DMS153 treated with DMSO at 0.1 percent for 48 hours (cell line): ENCODE data around the gene RCC2.

Experiments used
- DNase-seq: peaks from one replicate; lab custom pipeline; 2025; ENCODE audit not compliant: unreplicated experiment; lab: John Stamatoyannopoulos, UW

RCC2 gene

DNA sequence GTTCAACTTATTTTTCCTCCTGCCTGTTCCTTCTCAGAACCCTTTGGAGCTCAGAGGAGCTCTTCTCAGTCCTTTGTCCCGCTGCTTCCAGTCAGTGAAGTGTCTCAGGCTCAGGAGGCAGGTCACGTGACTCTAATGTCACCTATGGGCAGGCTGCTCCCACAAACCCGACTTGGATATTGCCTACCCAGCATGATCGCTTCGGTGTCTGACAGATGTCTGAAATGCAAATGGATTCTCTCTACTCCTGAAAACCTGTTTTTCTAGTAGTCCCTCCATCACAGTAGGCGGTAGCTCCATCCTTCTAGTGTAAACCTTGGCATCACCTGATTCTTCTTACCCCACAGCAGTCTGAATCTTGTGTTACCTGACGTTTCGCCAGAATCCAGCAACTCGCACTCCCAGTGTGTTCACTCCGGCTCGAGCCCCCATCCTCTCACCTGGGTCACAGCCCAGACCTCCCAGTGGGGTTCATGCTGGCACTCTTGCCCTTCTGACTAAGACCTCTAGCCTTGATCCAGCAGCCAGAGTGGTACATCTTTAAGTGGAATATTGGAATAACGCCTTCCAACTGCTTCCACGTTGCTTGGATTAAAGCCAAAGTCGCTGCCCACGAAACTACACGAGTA, 62.0 kb downstream of the RCC2 start:
- peak; percentile 33 for DNase-seq

DNA sequence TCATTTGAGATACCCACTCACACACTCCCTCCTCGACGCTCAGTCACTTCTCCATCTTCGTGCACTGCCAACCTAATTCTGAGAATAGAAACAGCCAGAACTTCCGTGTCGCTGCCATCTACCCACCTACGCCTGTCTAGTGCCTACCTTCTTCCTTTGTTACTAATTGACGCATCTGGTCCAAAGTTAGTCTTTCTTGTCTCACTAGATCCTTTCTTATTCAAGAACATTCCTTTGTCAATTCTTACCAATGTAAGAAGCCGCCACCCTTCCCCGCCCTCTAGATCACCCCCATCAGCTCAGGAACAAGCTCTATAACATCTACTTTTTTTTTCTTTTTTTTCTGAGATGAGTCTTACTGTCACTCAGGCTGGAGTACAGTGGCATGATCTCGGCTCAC, 63.8 kb downstream of the RCC2 start:
- no peak for DNase-seq

DNA sequence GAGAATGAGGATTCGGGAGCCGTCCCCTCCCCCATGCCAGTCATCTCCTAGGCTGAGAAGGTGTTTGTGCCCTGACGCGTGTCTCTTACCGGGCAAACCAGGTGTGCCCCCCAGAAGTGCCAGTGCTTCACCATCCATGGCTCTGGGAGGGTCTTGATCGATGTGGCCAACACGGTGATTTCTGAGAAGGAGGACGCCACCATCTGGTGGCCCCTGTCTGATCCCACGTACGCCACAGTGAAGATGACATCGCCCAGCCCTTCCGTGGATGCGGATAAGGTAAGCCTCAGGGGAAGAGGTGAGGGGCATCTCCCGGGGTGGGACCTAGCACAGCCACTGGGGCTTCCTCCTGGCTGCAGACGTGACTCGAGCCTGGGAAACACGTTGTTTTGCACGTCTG, 66.5 kb downstream of the RCC2 start:
- no peak for DNase-seq

DNA sequence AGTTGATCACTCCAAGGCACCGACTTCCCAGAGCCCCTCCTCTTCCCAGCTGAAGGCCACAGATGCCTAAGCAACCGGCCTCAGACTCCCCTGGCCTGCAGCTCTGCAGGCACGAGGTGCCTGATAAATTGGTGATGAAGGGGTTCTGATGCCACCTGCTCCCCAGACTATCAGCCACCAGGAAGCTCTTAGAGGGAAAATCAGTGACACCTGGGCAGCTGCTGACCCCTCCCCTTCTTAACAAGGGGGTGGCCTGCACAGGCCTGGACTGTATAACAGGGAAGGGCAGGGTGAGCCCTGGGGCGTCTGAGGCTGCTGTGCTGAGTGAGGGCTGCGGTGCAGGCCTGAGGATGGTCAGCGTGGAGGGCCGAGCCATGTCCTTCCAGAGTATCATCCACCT, 67.6 kb downstream of the RCC2 start, which contains the start of gene PADI6:
PADI6 (plus strand) TSS at position 301 of the 400 bp plus-strand sequence; CDS start at position 351, 50 bp downstream.
- DNase-seq: no peak

DNA sequence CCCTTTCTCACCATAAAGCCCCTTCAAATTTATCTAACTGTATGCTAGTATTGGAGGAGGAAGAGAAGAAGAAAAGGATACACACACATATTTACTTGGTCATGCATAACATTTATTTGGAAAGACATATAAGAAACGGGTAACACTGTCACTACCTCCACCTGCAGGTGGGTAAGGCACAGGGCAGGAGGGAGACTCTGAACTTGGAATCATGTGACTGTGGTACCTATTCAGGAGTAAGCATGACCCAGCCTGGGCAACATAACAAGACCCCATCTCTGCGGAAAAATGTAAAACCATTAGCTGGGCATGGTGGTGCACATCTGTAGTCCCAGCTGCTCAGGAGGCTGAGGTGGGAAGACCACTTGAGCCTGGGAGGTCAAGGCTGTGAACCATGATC, 68.9 kb downstream of the RCC2 start:
- DNase-seq: no peak

DNA sequence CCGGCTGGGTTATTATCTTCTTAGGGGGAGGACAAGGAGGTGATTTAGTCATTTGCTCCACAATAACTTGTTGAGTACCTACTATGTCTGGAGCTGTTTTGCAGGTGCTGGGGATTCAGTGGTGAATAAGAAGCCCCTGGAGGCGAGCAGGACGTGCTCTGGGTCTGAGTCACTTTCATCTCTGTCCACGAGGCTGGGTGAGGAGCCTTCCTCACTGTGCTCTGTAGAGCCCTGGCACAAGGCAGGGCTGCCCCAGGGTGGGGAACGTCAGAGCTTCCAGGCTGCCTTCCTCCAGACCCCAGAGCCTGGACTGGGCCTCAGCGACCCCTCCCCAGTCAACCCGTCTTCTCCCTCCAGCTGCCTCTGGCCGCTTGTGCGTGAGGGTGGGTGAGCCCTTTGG, 70.0 kb downstream of the RCC2 start:
- no peak for DNase-seq

DNA sequence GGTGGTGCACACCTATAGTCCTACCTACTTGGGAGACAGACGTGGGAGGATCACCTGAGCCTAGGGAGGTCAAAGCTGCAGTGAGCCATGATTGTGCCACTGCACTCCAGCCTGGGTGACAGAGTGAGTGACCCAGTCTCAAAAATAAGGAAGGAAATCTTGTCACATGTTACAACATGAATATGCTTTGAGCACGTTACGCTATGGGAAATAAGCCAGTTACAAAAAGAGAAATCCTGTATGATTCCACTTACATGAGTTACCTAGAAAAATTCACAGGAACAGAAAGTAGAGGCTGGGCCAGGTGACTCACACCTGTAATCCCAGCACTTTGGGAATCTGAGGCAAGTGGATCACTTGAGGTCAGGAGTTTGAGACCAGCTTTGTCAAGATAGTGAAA, 74.2 kb downstream of the RCC2 start:
- no peak for DNase-seq

DNA sequence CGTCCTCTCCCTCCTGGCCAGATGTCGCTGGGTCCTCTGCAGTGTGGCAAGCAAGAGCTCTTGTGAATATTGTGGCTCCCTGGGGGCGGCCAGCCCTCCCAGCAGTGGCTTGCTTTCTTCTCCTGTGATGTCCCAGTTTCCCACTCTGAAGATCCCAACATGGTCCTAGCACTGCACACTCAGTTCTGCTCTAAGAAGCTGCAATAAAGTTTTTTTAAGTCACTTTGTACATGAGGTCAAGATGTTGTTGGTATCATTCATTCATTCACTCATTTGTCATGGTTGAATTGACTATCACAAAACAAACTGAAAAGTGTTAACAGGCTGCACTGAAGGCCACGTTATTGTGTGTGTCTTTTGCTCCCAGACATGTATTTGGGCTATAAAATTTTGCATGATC, 75.7 kb downstream of the RCC2 start:
- DNase-seq: no peak

DNA sequence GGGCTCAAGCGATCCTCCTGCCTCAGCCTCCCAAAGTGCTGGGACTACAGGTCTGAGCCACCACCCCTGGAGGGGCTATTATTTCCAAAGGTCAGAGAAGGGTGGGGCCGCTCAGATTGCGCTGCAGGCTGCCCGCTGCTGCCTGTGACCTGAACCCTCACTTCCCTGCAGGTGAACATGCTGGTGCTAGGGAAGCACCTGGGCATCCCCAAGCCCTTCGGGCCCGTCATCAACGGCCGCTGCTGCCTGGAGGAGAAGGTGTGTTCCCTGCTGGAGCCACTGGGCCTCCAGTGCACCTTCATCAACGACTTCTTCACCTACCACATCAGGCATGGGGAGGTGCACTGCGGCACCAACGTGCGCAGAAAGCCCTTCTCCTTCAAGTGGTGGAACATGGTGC, 76.1 kb downstream of the RCC2 start:
- no peak for DNase-seq

DNA sequence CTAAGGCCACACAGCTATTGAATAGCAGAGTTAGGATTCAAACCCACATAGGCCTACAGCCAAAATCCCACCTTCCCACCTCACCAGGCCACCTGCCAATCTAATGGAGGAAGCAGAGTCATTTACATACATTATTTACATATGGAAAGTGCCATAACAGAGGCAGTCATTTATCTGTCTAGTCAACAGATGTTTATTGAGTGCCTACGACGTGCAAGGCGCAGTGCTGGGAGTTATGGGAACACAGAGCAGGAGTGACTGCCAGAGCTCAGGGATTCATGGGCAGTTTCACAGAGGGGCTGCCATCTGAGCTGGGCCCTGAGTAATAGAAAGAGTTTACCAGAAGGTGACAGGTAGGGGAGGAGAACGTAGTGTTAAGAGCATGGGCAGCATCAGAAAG, 77.8 kb downstream of the RCC2 start:
- DNase-seq: no peak

DNA sequence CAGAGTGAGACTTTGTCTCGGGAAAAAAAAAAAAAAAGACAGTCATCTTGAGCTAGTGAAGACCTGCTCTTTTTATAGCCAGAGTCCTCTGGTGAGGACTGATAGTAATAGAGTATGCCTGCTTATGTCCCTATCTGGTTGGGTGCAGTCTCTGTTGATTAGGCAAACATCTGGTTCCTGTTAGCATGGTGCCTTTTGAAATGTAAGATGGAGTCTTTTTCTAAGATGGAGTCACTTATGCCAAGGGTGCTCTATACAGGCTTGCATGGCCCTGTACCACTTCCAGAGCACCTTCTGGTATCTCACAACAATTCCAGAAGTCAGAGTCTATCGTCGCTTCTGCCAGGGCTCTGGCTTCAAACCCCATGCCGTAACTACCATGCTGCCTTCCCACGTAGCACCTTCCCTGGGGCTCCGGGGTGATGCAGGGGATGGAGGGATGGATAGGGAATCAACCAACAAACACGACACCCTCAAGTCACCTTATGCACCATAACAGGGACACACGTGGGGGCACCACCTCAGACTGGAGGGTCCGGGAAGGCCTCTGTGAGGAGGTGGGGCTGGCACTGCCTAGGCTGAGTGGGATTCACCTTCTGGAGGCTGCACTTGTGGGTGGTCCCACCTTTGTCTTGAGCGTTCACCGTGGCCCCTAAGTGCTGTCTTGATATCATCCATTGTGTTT, 79.1 kb downstream of the RCC2 start:
- no peak for DNase-seq

DNA sequence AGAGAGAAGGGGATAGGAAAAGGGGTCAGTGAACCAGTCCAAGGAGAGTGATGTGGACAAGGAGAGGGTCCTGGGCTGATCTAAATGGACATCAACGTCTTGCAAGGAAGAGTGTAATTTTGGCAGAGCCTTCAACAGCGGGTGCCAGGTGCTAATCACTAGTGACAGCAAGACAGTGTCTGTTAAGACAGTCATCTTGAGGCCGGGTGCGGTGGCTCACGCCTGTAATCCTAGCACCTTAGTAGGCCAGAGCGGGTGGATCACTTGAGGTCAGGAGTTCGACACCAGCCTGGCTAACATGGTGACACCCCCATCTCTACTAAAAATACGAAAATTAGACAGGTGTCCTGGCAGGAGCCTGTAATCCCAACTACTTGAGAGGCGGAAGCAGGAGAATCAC, 79.7 kb downstream of the RCC2 start:
- DNase-seq: no peak

DNA sequence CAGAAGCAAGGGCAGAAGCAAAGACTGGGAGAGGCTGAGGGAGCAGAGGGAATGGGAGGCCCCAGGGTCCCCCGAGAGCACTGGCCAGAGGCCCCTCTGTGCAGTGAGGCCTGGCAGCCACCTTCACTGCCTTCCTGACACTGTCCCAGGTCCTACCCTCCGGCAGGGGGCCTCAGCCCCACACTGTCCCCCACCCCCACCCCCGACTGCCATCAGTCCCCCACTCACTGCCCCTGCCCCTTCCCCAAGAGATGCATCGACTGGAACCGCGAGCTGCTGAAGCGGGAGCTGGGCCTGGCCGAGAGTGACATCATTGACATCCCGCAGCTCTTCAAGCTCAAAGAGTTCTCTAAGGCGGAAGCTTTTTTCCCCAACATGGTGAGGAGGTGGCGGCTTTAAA, 80.4 kb downstream of the RCC2 start:
- DNase-seq: no peak

DNA sequence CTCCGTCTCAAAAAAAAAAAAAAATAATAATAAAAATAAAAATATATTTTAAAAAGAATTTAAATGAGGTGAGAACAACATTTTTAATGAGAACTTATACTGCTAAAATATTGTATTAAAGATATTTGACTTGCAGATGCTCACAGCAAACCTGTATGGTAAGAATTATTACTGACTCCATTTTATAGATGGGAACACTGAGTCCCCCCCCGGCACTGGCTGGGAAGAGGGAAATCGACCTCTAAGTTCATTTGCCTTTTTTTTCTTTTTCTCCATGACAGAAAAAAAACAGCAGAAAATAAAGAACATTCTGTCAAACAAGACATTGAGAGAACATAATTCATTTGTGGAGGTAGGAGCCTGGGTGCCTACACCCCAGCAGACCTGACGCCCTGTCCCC, 80.9 kb downstream of the RCC2 start:
- no peak for DNase-seq
